Femur (tissue), 1 donor: ENCODE results near the gene C20orf173.
"Not testable (repeated sequence)": the region's sequence is repeated elsewhere in the genome, so short reads cannot be mapped to it uniquely, and the experiment has no call there.

Source experiments
- DNase-seq: peaks from one replicate; pipeline ENCODE4 v3.0.0-alpha.2; 2017

Gene C20orf173

DNA sequence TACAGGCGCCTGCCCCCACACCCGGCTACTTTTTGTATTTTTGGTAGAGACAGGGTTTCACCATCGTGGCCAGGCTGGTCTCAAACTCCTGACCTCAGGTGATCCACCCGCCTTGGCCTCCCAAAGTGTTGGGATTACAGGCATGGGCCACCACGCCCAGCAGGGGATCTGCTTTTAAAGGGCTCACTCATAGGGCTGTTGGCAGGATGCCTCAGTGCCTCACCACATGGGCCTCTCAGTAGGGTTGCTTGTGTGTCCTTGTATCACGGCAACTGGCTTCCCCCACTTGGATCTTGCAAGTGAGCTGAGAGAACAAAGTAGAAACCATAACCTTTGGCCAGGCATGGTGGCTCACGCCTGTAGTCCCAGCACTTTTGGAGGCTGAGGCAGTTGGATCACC, 15.5 kb upstream of the C20orf173 start:
- DNase-seq, result not testable (repeated sequence)

DNA sequence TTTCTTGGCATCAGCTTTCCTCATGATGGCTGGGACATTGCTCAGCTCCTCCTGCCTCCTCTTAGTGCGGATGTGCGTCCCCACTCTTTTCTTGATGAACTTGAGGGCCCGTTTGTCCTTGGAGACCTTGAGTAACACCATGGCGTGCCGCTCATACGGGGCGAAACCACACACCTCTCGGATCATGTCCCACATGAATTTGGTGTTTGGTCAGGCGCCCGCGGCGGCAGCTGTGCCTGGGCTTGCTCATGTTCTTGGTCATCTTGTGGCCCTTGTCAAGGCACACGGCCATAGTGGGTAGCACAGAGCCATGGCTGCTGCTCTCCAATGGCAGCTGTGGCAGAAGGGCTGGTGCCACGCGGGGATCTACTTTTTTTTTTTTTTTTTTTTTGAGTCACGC, 15.0 kb upstream of the C20orf173 start:
- DNase-seq, result no peak

DNA sequence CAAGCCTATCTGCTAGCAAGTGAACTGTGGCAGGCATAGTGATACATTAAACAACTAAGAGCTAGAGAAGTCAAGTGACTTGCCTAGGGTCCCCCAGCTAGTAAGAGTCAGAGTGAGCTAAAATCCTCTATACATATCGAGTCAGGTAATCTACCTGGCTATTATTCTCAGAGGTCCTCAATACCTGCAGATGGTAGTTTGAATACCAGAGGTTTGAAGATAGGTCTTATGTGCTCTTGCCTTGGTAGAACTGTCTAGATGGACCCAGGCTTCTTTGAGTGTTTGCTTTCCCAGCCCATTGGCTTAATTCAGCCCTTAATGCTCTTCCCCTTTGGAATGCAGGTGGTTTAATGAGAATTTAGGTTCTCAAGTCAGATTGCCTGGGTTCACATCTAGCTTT, 13.5 kb upstream of the C20orf173 start:
- no peak for DNase-seq

DNA sequence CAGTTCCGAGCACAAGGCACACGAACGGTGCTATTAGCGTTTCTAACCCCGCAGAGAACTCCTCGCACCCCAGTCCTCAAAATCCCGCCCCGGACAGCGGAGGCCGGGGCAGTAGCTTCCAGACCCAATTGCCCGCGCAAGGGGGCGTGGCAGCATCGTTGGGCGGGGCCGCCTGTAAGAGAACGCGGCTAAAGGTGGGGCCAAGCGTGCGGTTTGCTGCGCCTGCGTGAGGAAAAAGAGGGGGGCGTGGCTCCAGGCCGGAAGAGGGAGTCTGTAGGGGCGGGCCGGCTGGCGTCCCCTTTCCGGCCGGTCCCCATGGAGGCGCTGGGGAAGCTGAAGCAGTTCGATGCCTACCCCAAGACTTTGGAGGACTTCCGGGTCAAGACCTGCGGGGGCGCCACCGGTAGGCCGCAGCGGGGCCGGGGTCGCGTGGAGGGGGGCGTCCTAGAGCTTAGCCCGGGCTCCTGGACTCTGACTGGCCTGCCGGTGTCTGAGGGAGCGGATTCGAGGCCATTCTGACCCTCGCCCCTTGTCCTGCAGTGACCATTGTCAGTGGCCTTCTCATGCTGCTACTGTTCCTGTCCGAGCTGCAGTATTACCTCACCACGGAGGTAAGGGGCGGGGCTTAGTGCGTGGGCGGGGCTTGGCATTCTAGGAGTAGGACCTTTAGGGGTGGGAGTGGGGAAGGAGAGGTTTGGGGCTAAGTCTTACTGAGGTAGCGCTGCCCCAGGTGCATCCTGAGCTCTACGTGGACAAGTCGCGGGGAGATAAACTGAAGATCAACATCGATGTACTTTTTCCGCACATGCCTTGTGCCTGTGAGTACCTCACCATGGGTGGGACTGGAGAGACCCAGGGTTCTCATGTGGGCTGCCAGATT, 12.6 kb upstream of the C20orf173 start, which contains the start of gene ERGIC3:
Gene ERGIC3, plus strand, starts transcription at position 296 of the 880 bp plus-strand sequence. Its CDS starts 20 bp downstream, at position 316.
- peak; percentile 98 for DNase-seq

DNA sequence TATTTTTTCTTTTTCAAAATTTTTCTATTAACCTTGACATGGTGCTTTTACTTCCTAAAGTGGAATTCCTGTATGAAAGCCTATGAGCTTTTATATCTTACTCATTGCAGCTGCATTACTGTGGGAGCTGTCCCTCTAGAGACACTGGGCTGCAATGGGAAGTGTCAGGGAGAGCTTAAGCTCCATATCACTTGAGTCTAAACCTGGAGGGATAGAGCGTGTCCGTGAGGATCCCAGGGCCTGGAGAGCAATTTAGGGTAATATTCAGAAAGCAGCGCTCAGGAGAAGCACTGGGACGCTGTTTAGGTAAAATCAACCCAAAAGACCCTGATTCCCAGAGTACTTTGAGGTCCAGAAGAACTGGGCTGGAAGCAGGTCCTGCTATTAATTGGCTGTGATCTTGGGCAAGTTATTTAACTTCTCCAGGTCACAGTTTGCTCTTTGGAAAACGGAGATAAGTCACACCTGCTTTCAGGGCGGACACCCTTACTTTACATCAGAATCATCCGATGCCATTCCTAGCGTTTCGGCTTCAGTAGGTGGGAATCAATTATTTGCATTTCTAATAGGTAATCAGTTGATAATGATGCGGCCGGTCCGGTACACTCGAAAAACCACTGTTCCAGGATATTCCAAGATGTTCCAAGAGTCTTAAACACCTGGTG, 11.8 kb upstream of the C20orf173 start:
- no peak for DNase-seq

DNA sequence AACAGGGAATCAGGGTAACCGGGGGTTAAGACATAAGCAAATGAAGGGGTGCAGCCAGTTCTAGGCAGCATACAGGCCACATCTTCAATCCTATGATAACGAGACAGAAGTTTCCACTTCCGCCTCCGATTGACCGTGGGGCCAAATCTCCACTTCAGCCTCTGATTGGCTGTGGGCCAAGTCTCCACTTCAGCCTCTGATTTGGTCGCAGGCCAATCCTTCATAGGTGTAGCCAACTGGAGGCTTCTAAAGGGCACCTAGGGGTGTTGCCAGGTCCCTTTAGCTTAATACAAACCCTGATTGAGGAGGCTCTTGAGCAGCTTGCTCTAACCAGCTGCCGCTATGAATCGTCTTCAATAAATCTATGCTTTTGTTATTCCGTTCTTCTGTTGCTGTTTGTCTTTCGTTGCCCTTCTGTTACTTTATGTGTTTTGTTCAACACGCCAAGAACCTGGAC, 10.3 kb upstream of the C20orf173 start:
- peak; percentile 48 for DNase-seq

DNA sequence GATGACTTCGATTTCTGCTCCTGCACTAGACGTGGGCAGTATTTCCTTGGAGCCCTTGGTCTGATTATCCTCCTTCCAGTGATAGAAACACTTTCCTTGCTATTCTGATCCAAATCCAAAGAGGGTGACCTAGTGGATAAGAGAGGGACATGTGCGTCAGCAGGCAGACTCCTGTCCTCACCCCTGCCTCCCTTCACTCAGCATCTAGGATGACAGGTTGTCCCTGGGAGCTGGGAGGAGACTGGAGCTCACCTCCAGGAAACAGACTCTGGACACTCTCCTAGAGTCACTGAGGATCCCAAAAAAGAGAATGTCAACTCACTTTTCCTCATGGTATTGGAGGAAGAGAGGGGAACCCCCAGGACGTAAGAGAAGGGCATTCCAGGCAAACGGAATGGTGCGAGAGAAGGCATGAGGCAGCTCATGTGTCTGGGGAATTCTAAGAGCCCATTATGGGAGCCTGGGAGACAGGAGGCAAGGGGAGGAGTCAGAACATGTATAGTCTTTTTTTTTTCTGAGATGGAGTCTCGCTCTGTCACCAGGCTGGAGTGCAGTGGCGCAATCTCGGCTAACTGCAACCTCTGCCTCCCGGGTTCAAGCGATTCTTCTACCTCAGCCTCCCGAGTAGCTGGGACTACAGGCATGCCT, 2.2 kb downstream of the C20orf173 start:
- DNase-seq, result no peak

DNA sequence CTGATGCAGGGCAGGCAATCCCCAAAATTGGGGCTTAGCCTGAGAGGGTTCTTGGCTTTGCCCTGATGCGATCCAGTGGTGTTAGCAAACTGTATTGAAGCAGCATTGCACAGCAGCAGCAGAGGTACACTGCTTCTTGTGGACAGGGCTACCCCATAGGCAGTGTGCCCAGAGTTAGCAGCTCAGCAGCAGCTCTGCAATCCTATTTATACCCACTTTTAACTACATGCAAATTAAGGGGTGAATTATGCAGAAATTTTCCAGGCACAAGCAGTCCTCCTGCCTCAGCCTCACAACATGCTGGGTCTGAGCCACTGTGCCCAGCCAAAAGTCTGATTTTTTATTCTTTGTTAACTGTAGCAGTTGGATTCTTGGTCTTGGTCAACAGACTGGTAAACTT, 3.8 kb downstream of the C20orf173 start:
- DNase-seq, result no peak

DNA sequence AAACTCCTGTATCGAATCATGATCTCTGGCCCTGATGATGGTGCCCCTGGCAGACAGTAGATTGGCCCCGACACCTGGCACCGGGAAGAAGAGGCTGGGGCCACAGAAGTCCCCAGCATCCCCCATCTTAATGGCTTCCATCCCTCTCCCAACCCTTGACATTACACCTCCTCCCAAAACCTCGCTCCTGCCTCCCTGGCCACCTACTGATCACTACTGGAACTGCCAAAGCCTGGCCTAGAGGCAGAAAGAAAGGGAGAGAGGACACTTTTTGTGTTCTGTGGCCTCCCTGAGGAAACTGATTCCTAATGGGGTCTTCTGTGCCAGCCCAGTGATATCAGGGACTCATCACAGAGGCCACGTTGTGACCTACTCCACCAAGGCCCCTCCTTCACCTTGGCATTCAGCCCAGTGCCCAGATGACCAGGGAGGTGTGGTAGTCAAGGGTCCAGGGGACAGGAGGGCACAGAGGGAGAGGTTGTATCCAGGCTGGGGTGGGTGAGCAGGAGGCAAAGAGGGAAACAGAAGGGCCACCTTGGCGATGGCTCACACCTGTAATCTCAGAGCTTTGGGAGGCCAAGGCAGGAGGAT, 6.1 kb downstream of the C20orf173 start:
- no peak for DNase-seq

DNA sequence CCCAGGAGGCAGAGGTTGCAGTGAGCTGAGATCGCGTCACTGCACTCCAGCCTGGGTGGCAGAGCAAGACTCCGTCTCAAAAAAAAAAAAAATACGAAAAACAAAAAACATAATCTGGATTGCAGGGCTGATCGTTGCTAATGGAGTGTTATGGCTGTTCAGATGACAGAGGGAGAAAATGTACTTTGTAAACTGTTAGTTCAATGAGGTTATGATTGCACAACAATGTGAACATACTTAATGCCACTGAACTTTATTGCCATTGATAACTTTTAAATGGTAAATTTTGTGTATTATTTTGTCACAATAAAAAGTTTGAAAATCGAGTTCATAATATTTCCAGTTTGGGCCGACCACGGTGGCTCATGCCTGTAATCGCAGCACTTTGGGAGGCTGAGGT, 10.5 kb downstream of the C20orf173 start:
- DNase-seq, result no peak

DNA sequence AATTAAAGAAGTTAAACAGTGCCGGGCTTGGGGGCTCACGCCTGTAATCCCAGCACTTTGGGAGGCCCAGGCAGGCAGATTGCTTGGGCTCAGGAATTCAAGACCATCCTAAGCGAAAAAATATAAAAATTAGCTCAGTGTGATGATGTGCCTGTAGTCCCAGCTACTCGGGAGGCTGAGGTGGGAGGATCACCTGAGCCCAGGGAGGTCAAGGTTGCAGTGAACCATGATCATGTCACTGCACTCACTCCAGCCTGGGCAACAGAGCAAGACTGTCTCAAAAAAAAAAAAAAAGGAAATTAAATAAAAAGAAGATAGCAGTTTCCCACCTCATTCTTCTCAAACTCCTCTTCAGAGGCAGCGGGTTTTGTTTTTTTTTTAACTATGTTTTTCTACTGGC, 11.7 kb downstream of the C20orf173 start:
- DNase-seq, result not testable (repeated sequence)

DNA sequence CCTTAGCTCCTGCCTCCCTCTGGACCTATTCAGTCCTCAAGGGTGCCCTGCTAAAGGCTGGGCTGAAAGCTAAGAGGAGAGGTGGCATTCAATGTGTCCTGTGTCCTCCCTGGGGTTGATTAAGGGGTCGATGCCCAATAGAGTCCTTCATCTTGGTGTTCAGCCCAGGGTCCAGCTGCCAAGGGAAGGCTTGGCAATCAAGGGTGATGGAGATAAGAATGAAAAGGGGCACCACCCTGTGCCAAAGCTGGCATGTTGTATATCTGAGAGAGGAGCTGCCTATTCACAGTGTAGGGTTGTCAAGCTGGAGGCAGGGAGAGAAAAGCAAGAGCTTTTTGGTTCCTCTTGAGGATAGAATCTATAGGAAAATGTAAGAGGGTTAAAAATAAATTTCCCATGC, 12.3 kb downstream of the C20orf173 start:
- DNase-seq, result no peak

DNA sequence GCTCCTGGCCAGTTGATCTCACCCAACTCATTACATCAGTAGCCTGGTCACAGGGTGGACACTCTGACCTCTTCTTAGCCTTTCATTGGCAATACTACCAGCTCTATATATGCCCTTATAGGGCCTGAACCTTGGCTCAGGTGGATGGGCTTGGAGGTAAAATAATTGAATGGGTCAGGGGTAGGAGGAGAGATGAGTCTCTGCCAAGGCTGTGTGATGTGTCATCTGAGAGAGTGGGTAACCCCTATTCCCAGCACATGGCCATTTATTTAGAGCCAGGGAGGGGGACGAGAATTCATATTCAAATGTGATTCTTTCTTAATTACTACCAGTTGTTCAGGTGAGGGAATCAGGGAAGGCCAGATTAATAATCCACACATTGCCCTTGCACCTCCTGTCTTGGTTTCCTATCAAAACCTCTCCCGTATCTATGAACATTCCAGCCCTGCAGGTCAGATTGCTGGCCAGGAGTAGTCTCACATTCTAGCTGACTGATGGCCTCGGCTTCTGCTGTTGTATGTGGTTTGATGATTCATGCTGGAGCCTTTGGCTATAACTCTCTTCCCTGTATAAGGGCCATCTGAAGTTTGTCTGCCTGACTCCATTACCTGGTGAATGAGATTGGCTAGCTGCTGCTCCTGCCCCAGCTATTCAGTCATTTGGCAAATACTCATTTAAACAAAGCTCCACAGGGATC, 13.4 kb downstream of the C20orf173 start:
- DNase-seq, result no peak

DNA sequence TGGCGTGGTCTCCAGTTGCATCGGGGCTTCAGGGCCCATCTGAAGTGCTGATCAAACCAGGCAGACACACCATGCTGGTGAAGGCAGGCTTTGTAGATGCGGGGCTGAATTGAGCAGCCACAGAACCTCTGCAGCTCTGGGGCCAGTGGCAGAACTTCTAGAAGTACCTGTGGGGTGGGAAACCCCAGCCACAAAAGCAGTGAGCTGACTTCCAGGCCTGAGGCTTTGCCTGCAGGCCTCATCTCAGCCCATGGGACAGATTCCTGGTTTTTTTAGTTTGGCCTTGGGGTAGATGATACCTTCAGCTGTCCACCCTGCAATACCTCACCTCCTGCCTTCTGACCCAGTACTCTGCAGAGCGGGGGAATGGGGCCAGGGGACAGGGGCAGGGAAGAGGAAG, 14.1 kb downstream of the C20orf173 start:
- no peak for DNase-seq

DNA sequence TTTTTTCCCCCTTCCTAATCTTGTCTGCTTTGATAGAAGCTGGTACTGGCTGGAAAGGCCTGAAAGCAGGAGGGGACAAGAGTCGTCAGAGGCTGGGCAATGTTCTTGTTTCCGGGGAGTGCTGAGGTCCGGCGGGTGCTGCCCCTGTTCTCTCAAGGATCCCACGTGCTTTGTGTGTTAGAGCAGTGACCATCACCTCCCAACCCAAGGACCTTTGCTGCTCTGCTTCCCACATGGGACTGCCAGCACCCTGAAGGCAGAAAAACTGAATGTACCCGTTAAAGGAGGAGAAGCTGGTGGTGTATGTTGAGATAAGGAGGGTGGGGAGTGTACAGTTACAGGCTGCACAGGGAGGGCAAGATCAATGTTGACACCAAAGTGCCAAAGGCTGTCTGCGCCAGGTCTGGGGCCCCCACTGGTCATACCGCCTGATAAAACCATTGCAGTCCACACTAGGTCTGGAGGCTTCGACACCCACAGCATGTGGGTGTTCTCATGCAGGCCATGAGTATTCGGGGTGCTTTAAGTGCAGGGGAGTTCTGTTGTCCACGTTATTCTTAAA, 15.0 kb downstream of the C20orf173 start:
- DNase-seq, result no peak

DNA sequence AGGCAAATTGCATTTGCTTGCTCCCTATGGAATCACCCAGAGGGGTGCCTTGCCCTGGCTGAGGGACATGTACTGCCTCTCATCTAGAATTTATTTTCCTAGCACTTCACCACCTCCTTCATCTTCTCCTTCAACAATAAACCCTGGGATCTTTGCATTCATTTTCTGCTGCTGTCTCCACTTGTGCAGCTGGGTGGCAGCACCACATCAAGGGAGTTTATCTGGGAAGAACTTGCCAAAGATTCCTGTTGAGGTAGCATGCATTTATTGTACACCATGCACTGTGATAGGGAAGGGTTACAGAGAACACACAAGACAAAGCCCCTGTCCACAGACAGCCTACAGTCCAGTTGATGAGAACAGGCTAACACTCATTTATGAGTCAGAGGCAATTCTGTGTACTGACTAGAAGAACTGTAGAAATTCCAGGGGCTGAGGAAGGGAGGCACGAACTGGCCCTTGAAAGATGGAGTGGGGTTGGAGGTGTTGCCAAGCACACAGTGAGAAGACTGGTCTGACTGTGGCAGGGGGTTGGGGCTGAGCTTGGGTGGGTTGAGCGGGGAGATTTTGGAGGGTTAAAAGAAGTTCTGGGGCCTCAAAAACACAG, 17.5 kb downstream of the C20orf173 start:
- no peak for DNase-seq

DNA sequence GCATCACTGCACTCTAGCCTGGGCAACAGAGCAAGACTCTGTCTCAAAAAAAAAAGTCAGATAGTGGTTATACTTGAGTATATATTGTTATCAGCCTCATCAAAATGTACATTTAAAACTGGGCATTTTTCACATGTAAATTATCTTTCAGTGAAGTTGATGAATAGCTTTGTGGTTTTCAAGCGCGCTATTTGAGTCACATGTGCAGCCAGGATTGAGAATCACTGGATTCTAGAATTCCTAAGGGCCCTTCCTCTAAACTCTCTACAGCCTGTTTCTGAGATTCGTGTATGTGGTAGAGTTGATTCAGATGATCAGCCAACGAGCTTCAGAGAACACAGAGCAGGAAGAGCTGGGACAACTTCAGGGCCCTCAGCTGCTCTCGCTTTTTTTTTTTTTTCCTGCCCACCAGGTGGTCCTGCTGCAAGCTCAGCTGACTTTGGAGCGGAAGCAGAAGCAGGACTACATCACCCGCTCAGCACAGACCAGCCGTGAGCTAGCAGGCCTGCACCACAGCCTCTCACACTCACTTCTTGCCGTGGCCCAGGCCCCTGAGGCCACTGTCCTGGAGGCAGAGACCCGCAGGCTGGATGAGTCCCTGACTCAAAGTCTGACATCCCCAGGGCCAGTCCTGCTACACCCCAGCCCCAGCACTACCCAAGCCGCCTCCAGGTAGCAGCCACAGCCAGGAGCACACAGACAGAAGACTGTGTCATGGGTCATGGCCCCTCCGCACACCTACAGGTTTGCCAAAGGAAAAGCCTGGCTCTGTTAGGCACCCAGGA, 18.3 kb downstream of the C20orf173 start:
- DNase-seq, result no peak

DNA sequence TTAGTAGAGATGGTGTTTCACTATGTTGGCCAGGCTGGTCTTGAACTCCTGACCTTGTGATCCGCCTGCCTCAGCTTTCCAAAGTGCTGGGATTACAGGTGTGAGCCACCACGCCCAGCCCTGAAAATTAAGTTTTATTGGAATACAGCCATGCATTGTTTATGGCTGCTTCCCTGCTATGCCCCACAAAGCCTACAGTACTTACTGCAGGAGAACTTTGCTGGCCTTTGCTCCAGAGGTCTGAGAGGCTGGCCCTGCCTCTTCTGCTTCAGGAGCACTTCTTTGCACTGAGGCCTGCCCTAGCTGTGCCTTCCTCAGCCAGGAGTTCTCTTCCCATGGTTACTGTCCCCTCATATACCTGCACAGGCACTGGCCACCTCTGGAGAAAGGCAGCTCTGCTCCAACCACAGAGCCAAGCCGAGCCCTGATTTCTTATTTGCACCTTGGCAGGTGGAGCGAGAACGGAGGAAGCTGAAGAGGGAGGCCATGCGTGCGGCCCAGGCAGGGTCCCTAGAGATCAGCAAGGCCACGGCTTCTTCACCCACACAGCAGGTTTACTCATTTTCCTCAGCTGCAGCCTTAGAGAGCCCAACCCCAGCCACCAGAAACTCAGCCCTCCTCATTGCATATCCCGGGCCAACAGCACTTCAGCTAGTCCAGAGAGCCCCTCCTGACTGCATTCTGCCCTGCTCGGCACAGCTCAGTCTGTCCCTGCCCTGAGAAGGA, 20.8 kb downstream of the C20orf173 start:
- DNase-seq, result no peak

DNA sequence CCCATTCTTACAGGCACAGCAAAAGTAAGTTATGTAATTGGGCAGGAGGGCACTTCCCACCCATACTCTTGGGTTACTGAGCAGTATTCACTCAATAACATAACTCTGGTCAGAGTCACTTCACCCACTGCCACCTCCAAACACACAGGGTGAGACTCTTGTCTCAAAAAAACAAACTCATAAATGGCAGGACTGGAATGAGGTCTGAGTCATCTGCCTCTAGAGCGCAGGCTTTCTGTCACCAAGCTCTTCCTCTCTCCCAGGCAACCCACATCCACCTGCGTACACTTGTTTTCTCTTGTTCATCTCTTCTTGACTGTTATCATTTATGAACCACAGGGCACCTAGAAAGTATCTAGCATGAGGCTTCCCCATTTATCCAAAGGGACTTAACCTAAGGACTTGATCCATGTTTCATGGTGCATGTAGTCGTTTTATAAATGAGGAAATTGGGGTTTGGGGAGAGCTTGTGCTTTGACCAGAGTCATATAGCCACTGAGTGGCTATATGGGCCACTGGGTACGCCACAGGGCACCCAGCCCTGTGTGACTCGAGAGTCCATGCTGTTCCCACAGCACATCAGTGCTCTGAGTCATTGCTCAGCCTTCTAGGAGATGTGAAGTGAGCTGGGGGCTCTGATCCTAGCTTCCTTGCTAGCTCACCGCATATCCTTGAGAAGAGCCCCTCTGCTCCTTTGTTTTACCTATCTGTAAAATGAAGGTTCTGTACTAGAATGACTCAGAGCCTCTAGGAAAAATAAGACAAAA, 22.4 kb downstream of the C20orf173 start:
- DNase-seq, result no peak
